ENCODE results near the gene GNB5. TPM values are rescaled to one million over a fixed set of nuclear protein-coding genes. Genes with fewer than 3 reads are reported as not detected.

Gene GNB5
- polyA plus RNA-seq, 10 donors, result 4.2 to 9.9 (median 6.8) TPM

DNA sequence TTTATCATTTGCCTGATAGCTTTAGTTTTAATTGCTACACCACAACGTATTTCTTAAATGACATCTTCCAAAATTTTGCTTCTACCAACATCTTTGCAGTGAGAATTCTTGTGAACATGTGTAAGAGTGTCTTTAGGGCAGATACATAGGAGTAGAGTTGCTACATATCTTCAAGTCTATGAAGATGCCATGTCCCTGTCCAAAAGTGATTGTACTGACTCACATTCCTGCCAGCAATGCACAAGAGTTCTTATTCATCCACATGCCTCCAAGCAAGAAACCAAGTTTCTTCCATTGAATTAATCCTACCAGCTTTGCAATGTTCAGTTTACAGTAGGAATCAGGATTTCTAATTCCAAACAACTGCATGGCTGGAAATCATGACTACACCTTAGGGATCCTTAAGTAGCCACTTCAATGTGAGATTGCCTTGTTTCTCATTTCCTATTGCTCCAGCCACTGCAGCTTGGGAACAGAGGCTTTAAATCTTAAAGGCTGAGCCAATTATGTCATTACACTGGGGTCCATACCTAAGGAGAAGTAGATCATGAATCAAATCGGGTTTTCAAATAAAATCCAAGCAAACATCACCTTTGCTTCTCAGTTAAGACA, 123.1 kb downstream of the GNB5 start:
- no peak for DNase-seq

GRCh38 chr15:52067545-52067926, 123.7 kb downstream of the GNB5 start:
- DNase-seq, result no peak

- no peak for DNase-seq
Observed at GRCh38 chr15:52066842-52067544, 124.2 kb downstream of the GNB5 start.

Other genes starting within 250 kb of the GNB5 start
- gene LEO1, start 219.6 kb downstream of the GNB5 start, polyA plus RNA-seq (ENCODE audit: insufficient read length in 10 of 10), result 10 to 100 TPM; 20.1 to 29.2 (median 21.3) TPM
- gene MAPK6, start 172.2 kb downstream of the GNB5 start, polyA plus RNA-seq (ENCODE audit: insufficient read length in 10 of 10), result 10 to 100 TPM; 23.6 to 35.0 (median 29.0) TPM
- under 1 TPM in 6 of 10 donors, not detected in 4; 0.13 to 0.24 (median 0.21) TPM for gene BCL2L10, start 78.6 kb downstream of the GNB5 start, polyA plus RNA-seq (ENCODE audit: insufficient read length in 10 of 10)
- 10 to 100 TPM in 1 of 10 donors, 1 to 10 TPM in 9; 4.0 to 11.8 (median 6.7) TPM for gene MYO5C, start 104.4 kb upstream of the GNB5 start, polyA plus RNA-seq (ENCODE audit: insufficient read length in 10 of 10)